ENCODE results near the gene KLK6. TPM values are rescaled to one million over a fixed set of nuclear protein-coding genes. Genes with fewer than 3 reads are reported as not detected.

Gene KLK6
- total and polyA plus RNA-seq, 3 donors from 2014 or later, result 0.37 to 0.71 (median 0.63) TPM

- TF ChIP-seq POLR2A (IDR thresholded peaks at IDR 0.05) (no peak), CTCF (IDR thresholded peaks at IDR 0.05) (no peak)
- no peak for DNase-seq
- no peaks in the 10 kb centered on the region for H3K9me3 ChIP-seq
- no peaks in the 10 kb centered on the region for H3K36me3 ChIP-seq (ENCODE audit: low read depth, missing control alignments)
- intact Hi-C loops (cut with DNase I; ENCODE audit: low total_unique reads), result no loop called here
- WGBS, 2 donors, result 50 to 70% methylated on average over 19 of the region's 19 CpGs
- no peaks in the 10 kb centered on the region for H3K4me1 ChIP-seq
- no peak overlapping the region for H3K27ac ChIP-seq
- H3K4me3 ChIP-seq, result no peak overlapping the region
- no peaks in the 10 kb centered on the region for H3K27me3 ChIP-seq
Measured at GRCh38 chr19:50949861-50950260, 19.5 kb downstream of the KLK6 start.

- H3K9me3 ChIP-seq, result no peaks in the 10 kb centered on the region
- WGBS, 2 donors, result 83 to 89% methylated on average over 4 of the region's 4 CpGs
- H3K4me1 ChIP-seq, result no peaks in the 10 kb centered on the region
- no peak overlapping the region for H3K27ac ChIP-seq
- TF ChIP-seq POLR2A (IDR thresholded peaks at IDR 0.05) (no peak), CTCF (IDR thresholded peaks at IDR 0.05) (no peak)
- intact Hi-C loops (cut with DNase I; ENCODE audit: low total_unique reads), result no loop called here
- no peaks in the 10 kb centered on the region for H3K36me3 ChIP-seq (ENCODE audit: low read depth, missing control alignments)
- DNase-seq, result no peak
- H3K27me3 ChIP-seq, result no peaks in the 10 kb centered on the region
- no peak overlapping the region for H3K4me3 ChIP-seq
Measured at GRCh38 chr19:50947123-50947522, 22.3 kb downstream of the KLK6 start.

- Histone ChIP-seq H3K9me3 (no peaks in the 10 kb centered on the region), H3K27me3 (no peaks in the 10 kb centered on the region), H3K36me3 (ENCODE audit: low read depth, missing control alignments) (no peaks in the 10 kb centered on the region), H3K4me1 (no peaks in the 10 kb centered on the region), H3K4me3 (no peak overlapping the region), H3K27ac (no peak overlapping the region)
- no peak for DNase-seq
- WGBS, 2 donors, result 74 to 79% methylated on average over 4 of the region's 4 CpGs
- intact Hi-C loops (cut with DNase I; ENCODE audit: low total_unique reads), result no loop called here
- TF ChIP-seq POLR2A (IDR thresholded peaks at IDR 0.05) (no peak), CTCF (IDR thresholded peaks at IDR 0.05) (no peak)
Measured at GRCh38 chr19:50944795-50945194, 24.6 kb downstream of the KLK6 start.

GRCh38 chr19:50943074-50943828 is 26.1 kb downstream of the KLK6 start:
- H3K27ac ChIP-seq, result no peak overlapping the region
- no peak overlapping the region for H3K4me3 ChIP-seq
- DNase-seq, result no peak
- intact Hi-C loops (cut with DNase I; ENCODE audit: low total_unique reads), result no loop called here
- no peaks in the 10 kb centered on the region for H3K27me3 ChIP-seq
- TF ChIP-seq POLR2A (IDR thresholded peaks at IDR 0.05) (no peak), CTCF (IDR thresholded peaks at IDR 0.05) (no peak)
- no peaks in the 10 kb centered on the region for H3K9me3 ChIP-seq
- no peaks in the 10 kb centered on the region for H3K4me1 ChIP-seq
- 86 to 89% methylated on average over 9 to 10 of the region's 10 CpGs for WGBS, 2 donors
- H3K36me3 ChIP-seq (ENCODE audit: low read depth, missing control alignments), result no peaks in the 10 kb centered on the region

- intact Hi-C loops (cut with DNase I; ENCODE audit: low total_unique reads), result no loop called here
- Histone ChIP-seq H3K9me3 (no peaks in the 10 kb centered on the region), H3K4me1 (no peaks in the 10 kb centered on the region), H3K27ac (no peak overlapping the region), H3K27me3 (no peaks in the 10 kb centered on the region), H3K36me3 (ENCODE audit: low read depth, missing control alignments) (no peaks in the 10 kb centered on the region), H3K4me3 (no peak overlapping the region)
- no peak for TF ChIP-seq CTCF (IDR thresholded peaks at IDR 0.05)
- no peak for TF ChIP-seq POLR2A (IDR thresholded peaks at IDR 0.05)
- no peak for DNase-seq
- WGBS, 2 donors, result 79 to 81% methylated on average over 2 of the region's 2 CpGs
Measured at GRCh38 chr19:50939596-50939995, 29.8 kb downstream of the KLK6 start.

All from testis (tissue), 3 donors.